ENCODE measurements around the gene MDN1. TPM values are rescaled to one million over a fixed set of nuclear protein-coding genes. Genes with fewer than 3 reads are reported as not detected.

The MDN1 gene
- total and polyA plus RNA-seq, 2 of the 13 experiments (the other 11 are each of a cell fraction or from before 2014, with no cell fraction given) = 18.8 to 52.9 TPM

DNA sequence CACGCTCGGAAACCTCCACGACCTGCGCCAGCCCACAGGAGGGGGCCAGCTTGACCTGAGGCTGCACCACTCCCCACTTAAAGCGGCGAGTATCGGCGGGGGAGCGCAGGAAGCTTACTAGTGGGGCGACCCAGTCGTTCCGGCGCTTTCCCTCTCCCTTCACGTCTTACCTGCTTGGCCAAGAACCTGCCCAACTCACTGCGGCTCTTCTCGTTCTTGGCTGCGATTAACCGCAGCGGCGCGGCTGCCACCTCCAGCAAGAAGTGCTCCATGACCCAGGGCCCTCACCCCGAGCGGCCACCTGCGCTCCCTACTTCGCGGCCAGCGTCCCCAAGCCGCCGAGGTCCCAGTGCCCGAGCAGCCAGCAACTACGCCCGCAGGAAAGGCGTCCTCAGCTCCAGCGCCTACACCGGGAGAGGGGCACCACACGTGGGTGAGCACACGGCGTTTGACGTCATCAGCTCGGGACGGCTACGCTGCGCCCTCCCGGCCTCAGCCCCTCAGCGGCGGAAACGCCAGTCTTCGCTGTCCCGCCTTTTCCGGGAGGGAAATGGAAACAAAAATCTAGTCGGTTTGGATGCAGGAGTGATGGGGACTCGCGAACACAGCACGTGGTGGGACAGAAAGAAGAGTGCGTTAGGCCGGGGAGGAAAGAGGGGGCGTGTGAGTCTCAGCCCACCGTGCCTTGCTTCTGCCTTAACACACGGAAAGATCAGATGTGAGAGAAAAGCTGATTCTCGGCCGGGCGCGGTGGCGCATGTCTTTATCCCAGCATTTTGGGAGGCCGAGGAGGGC, at the start of gene MDN1 (continued):
- TF ChIP-seq SOX6 (IDR thresholded peaks at IDR 0.05) (no peak), SOX6 (CRISPR knock-in tag; IDR thresholded peaks at IDR 0.05) (peak; percentile 80), CENPT (CRISPR knock-in tag; IDR thresholded peaks at IDR 0.05; ENCODE audit: low read depth) (no peak), FOXP1 (IDR thresholded peaks at IDR 0.05) (no peak), FOXP1 (CRISPR knock-in tag; IDR thresholded peaks at IDR 0.05) (no peak), ZNF354B (CRISPR knock-in tag; IDR thresholded peaks at IDR 0.05) (0 out of 2 replicates have a peak, but pooled peaks have one; percentile 67), ZNF251 (CRISPR knock-in tag; IDR thresholded peaks at IDR 0.05) (peak; percentile 88; the same call in 1 of the 2 replicates), CBFB (CRISPR knock-in tag; IDR thresholded peaks at IDR 0.05) (0 out of 2 replicates have a peak, but pooled peaks have one; percentile 74), MED1 (CRISPR knock-in tag; IDR thresholded peaks at IDR 0.05) (peak; percentile 85), NCOR1 (IDR thresholded peaks at IDR 0.05; ENCODE audit: borderline replicate concordance, low read length) (no peak), PAX8 (CRISPR knock-in tag; IDR thresholded peaks at IDR 0.05; ENCODE audit: borderline replicate concordance) (0 out of 2 replicates have a peak, but pooled peaks have one; percentile 79), ZNF883 (CRISPR knock-in tag; IDR thresholded peaks at IDR 0.05; ENCODE audit: not compliant biosample characterization) (peak; percentile 89), ZNF256 (CRISPR knock-in tag; conservative IDR thresholded peaks at IDR 0.05) (no peak; the same call in 1 of the 2 replicates), GATA4 (IDR thresholded peaks at IDR 0.05; ENCODE audit: borderline replicate concordance, low read depth) (peak; percentile 32; the same call in 1 of the 2 replicates)
- TF ChIP-seq, protein P1, sequence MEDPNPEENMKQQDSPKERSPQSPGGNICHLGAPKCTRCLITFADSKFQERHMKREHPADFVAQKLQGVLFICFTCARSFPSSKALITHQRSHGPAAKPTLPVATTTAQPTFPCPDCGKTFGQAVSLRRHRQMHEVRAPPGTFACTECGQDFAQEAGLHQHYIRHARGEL (CRISPR knock-in tag; IDR thresholded peaks at IDR 0.05) = no peak; the same call in 1 of the 2 replicates
- TF ChIP-seq, protein P2, sequence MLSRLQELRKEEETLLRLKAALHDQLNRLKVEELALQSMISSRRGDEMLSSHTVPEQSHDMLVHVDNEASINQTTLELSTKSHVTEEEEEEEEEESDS (CRISPR knock-in tag; IDR thresholded peaks at IDR 0.05; ENCODE audit: borderline replicate concordance) = peak; percentile 85; the same call in 1 of the 2 replicates
- TF ChIP-seq, protein P3, sequence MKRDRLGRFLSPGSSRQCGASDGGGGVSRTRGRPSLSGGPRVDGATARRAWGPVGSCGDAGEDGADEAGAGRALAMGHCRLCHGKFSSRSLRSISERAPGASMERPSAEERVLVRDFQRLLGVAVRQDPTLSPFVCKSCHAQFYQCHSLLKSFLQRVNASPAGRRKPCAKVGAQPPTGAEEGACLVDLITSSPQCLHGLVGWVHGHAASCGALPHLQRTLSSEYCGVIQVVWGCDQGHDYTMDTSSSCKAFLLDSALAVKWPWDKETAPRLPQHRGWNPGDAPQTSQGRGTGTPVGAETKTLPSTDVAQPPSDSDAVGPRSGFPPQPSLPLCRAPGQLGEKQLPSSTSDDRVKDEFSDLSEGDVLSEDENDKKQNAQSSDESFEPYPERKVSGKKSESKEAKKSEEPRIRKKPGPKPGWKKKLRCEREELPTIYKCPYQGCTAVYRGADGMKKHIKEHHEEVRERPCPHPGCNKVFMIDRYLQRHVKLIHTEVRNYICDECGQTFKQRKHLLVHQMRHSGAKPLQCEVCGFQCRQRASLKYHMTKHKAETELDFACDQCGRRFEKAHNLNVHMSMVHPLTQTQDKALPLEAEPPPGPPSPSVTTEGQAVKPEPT (CRISPR knock-in tag; IDR thresholded peaks at IDR 0.05; ENCODE audit: low read depth) = no peak
- TF ChIP-seq, protein P4, sequence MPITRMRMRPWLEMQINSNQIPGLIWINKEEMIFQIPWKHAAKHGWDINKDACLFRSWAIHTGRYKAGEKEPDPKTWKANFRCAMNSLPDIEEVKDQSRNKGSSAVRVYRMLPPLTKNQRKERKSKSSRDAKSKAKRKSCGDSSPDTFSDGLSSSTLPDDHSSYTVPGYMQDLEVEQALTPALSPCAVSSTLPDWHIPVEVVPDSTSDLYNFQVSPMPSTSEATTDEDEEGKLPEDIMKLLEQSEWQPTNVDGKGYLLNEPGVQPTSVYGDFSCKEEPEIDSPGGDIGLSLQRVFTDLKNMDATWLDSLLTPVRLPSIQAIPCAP (CRISPR knock-in tag; IDR thresholded peaks at IDR 0.05; ENCODE audit: low read depth) = peak; percentile 79; the same call in 1 of the 2 replicates
- TF ChIP-seq, protein P5, sequence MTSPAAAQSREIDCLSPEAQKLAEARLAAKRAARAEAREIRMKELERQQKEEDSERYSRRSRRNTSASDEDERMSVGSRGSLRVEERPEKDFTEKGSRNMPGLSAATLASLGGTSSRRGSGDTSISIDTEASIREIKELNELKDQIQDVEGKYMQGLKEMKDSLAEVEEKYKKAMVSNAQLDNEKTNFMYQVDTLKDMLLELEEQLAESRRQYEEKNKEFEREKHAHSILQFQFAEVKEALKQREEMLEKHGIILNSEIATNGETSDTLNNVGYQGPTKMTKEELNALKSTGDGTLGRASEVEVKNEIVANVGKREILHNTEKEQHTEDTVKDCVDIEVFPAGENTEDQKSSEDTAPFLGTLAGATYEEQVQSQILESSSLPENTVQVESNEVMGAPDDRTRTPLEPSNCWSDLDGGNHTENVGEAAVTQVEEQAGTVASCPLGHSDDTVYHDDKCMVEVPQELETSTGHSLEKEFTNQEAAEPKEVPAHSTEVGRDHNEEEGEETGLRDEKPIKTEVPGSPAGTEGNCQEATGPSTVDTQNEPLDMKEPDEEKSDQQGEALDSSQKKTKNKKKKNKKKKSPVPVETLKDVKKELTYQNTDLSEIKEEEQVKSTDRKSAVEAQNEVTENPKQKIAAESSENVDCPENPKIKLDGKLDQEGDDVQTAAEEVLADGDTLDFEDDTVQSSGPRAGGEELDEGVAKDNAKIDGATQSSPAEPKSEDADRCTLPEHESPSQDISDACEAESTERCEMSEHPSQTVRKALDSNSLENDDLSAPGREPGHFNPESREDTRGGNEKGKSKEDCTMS (CRISPR knock-in tag; conservative IDR thresholded peaks at IDR 0.05) = no peak
- TF ChIP-seq, protein P6, sequence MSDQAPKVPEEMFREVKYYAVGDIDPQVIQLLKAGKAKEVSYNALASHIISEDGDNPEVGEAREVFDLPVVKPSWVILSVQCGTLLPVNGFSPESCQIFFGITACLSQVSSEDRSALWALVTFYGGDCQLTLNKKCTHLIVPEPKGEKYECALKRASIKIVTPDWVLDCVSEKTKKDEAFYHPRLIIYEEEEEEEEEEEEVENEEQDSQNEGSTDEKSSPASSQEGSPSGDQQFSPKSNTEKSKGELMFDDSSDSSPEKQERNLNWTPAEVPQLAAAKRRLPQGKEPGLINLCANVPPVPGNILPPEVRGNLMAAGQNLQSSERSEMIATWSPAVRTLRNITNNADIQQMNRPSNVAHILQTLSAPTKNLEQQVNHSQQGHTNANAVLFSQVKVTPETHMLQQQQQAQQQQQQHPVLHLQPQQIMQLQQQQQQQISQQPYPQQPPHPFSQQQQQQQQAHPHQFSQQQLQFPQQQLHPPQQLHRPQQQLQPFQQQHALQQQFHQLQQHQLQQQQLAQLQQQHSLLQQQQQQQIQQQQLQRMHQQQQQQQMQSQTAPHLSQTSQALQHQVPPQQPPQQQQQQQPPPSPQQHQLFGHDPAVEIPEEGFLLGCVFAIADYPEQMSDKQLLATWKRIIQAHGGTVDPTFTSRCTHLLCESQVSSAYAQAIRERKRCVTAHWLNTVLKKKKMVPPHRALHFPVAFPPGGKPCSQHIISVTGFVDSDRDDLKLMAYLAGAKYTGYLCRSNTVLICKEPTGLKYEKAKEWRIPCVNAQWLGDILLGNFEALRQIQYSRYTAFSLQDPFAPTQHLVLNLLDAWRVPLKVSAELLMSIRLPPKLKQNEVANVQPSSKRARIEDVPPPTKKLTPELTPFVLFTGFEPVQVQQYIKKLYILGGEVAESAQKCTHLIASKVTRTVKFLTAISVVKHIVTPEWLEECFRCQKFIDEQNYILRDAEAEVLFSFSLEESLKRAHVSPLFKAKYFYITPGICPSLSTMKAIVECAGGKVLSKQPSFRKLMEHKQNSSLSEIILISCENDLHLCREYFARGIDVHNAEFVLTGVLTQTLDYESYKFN (CRISPR knock-in tag; conservative IDR thresholded peaks at IDR 0.05) = peak; percentile 65

Data from HepG2 (cell line).